SHP77 (cell line): ENCODE results near the gene RNPEPL1.

ENCODE experiments used
- DNase-seq, 2 experiments: peaks; one replicate each; lab custom pipeline; 2025; lab: John Stamatoyannopoulos, UW

The RNPEPL1 gene

DNA sequence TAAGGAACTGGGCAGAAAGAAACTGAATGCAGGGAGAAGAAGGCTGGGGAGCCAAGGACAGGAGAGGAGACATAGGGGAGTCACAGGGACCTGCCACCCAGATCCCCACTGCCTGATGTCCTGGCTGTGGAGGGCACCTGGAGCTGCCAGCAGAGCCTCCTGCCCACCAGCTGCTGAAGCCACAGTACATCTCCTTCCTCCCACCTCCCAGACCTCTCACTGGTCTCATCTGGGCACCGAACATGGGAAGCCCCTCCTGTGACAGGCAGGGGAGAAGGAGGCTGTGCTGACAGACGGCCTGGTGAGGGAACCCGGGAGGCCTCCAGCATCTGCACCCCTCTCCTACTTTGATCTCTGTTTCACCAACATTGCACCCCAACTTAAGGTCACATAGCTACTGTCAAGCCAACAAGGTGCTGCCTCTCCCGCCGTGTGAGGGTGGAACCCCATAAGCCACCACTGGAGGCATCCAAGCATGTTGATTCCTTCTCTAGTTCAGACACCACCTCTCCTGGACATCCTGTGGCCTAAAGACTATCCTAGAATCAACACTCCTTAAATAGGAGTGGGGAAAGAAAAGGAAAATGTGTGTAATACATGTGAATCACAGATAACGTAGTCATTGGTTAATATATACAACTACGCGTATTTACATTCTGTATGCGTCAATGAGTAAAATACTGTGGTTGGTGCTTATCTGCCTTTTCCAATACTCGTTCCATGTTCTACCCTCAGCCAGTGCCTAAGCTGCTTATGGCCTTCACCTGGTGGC, 3.5 kb upstream of the RNPEPL1 start:
- DNase-seq, result no peak

DNA sequence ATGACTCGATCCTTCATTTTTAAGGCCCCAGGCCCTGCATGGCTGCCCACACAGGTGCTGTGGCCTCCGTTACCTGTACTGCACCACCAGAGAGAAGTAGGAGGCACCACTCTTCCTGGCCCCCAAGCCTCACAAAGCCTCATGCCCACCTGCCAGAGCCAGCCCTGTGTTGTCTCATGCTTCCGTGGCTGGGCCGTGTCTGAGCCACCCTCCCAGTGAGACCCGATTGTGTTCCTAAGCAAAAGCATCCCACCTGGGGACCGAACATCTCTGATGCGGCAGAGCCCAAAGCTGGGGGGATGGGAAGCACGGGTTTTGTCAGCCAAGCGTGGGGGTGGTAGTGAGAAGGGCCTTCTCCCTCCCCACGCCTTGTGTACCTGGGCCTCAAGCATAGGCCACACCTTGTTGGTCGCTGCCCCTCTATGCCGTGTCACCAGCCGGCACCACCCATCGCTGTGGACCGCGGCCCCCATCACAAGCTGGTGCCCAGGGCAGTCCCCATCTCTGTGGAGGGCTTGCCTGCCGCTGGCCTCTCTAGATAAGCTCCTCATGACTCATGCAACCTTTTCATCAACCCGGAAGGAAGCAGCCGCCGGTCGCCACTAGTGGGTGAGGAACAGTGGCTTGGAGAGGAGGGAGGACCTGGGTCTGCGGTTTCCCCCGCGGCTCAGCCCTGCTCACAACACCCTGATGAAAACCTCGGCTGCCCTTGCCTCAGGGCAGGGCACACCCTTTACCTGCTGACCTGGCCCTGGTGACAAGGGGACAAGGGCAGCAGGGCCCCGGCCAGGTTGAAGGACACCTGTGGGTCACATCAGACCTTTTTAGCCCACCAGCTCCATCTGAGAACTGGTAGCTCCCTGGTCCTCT, 2.7 kb upstream of the RNPEPL1 start:
- DNase-seq, result peak; percentile 33 to 61

DNA sequence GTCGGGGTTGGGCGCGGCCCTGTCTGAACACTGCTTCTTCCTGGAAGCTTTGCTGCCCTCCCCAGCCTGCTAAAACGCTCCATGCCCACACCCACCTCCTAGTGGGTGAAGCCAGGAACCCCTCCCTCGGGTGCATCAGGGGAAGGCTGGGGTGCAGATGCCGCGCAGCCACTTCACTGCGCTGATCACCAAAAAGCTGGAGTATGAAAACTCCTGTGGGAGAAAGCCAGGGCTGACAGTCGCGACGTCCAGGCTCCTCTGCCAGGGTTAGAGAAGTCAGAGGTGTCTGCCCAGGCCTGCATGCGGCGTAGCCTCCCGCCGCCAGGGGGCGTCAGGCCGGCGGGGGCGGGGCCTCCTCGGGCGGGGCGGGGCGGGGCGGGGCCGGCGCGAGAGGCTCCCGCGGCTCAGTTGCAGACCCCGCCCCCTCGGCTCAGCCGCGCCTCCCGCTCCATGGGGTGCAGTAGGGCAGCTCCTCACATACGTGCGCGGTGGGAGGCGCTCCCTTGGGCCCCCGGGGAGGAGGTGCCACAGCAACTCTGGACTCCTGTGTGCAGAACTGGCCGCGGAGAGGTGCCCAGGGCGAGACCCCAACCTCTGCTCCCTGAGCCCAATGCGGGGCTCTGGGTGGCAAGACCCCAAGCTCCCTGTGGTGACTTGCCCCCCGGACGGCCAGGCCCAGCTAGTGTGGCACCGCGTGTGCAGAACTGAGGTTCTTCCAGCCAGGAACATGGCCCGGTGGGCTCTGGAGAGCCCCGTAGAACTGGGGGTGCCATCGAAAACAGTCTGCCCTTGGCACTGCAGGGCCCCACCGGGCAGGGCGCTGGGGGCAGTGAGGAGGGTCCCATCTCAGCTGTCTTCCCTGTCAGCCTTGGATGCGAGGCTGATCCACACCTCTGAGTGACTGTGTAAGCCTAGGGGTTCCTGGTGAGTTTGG, 1.8 kb upstream of the RNPEPL1 start:
- peak; percentile 74 to 75 for DNase-seq

DNA sequence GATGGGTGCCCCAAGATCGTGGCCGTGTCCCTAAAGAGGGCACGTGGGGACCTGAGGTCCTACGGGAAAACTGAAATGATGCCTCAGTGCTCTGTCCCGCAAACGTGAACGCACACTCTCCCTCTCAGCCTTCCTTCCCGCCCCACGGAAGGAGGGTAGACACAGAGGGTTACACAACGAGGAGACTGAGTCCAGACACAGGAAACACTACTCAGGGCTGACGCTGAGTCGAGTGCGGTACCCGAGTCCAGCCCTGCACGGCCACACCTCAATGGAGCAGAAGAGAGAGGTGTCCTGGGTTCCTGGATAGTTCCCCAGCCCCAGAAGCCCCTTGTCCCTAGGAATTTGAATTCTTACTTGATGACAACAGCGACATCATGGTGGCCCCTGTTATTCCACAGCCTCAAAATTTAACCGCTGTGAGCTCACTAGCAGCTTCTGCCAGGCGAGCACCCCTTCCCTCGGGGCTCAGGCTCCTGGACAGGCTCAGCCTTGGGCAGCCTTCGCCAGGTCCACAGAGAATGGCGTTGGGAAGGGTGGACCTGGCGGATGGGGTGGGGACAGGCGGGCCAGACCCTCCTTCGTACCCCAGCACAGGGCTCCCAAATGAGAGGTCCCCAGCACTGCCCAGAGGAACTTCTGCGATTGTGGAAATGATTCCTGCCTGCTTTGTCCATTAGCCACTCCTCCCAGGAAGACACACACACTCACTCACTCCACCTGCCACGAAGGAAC, 980 bp upstream of the RNPEPL1 start:
- DNase-seq, result no peak

DNA sequence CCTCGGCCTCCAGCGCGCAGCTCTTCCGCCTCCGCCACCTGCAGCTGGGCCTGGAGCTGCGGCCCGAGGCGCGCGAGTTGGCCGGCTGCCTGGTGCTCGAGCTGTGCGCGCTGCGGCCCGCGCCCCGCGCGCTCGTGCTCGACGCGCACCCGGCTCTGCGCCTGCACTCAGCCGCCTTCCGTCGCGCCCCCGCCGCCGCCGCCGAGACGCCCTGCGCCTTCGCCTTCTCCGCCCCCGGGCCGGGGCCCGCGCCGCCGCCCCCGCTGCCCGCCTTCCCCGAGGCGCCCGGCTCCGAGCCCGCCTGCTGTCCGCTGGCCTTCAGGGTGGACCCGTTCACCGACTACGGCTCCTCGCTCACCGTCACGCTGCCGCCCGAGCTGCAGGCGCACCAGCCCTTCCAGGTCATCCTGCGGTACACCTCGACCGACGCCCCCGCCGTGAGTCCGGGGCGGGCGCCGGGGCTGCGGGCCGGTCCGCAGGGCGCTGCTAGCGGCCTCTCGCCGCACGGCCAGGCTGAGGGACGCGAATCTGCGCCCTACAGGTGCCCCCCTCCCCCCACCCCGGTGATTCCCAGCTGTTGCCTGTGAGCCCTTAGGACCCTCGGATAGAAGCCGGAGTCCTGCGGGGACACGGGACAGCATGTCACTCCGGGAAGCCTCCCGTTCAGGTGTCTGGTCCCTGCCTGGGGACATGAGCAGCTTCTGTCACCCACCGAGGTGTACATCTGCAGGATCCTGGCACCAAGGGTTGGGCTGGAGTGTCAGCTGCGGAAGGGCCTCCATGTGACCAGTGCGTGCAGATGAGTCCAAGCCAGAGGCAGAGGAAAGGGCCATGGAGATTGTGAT, 616 bp downstream of the RNPEPL1 start:
- DNase-seq, result peak; percentile 60 to 64

DNA sequence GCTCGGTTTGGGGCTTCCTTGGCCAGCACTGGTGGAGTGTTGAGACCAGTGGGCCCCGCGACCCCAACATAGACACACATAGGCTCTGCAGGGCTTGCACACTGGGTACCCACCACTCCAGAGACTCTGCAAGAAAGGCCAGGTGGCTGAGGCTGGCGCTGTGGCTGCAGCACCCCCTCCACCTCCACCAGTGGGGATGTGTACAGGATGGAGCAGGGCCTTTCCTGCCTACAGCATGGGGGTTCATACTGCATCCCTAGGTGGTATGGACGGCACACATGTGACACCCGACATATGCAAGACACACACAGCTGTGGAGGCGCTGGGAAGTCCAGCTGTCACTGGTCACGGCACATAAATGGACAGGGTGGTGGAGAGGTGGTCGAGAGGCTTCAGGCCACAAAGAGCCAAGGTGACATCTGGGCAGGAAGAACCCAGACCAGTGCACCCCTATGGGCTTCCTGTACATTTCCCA, 1.3 kb downstream of the RNPEPL1 start:
- no peak for DNase-seq

DNA sequence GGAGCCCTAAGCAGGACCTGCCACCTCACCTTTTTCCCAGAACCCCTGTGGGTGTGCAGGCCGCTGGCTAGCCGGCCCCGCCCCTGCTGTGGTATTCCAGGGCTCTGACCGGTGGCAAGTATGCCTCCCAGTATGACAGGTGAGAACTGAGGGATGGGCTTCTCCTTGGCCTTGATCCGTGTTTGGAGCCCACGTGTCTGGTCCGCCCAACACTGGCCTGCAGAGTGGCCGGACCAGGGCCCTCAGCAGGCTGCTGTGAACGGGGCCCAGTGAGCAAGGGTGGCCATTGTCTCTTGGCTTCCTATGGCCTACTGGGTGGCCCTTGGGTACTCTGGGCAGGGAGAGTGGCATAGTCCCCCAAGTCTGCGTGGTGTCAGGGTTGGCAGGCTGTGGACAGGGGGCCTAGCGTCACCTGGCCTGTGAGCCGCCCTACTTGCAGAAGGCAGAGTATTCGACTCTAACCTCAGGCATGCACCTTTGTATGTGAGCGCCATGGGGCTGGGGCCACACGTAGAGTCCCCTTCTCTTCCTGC, 1.8 kb downstream of the RNPEPL1 start:
- no peak for DNase-seq

DNA sequence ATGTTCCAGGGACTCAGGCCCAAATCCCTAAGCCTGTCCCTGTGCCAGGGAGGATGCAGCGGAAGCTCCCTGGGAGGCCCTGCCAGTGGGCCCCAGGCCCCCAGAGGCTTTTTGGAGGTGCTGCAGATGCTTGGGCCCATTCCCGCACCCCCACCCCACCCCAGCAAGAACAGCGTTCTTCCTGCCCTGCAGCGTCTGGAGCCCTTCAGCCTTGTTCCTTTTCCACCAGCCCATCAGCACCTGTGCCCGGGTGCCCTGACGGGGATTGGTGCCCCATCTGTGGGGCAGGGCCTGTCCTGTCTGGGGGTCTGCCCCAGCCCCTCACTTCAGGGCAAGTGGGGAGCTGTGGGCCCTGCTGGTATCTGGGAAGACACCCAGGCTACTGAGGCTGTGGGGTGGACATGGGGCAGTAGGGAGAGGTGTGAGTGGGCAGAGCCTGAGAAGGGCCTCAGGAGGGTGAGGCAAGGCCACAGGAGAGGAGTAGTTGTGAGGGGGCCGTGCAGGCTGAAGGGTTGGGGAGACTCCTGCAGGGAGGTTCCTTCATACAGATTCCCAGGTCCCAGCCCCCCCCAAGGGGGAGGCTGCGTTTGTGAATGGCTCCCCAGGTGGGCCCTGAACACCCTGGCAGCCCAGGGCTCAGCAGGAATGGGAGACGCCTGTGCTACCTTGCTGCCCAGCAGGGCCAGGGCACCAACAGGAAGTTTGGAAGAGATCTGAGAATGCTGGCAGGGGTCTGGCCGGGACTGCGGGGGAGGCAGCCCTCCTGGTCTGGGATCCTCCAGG, 2.4 kb downstream of the RNPEPL1 start:
- DNase-seq, result no peak

DNA sequence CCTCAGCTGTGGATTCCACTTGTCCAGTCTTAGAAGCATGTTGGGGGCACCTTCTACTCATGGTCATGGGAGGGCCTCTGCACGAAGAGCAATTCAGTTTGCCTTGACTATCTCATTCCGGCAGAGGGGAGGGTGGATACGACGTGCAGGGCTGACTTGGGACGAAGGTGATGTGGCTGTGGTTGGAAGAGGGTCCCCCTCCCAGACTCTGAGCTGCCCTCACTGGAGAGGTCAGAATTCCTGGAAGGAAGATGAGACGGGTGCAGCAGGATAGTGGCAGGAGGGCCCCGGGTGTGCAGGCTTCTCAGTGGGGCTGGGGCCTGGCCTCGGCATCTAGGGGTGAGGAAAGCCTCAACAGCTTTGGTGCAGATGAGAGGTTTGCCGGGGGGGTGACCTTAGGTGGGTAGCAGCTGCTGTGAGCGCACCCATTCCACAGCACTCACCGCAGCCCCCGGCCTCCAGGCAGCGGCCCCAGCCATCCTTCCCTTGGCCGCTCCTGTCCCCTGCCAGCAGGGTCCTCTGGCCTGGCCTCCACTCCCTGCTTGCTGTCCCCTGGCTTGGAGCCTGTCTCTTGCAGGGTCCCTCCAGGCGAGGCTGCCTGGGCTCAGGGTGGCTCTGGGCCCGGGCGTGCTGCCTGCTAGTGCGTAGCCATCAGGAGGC, 3.2 kb downstream of the RNPEPL1 start:
- no peak for DNase-seq

DNA sequence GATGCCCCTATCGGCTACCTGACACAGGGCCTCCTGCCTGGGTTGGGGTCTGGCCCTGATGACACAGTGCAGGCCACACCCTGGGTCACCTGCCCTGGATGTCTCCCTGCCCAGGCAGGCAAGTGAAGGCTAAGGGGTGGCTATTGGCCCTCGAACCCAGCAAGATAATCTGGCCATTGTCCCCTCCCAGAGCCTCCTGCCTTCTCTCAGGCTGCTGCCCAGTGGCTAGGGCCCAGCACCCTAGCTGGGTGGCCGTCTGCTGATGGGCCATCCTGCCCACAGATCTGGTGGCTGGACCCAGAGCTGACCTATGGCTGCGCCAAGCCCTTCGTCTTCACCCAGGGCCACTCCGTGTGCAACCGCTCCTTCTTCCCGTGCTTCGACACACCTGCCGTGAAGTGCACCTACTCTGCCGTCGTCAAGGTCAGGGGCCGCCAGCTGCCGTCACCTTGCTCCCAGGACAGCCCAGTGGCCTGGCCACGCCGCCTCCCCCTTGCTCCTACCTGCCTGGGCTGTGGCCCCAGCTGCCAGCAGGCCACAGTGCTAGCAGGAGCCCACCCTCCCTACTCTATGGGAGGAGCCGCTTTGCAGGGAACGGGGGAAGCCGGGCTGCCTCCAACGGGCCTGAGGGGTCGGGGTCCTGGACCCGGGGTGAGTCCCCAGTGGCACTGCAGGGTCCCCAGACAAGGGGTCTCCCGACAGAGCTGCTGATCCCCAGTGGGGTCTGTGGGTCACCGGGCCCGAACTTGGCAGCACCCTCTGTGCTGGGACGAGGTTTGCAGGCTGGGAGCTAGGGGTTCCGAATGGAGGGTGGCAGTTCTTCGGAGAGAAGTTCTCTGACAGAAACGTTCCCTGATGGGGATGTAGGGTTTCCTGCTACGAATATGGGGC, 4.1 kb downstream of the RNPEPL1 start:
- no peak for DNase-seq

DNA sequence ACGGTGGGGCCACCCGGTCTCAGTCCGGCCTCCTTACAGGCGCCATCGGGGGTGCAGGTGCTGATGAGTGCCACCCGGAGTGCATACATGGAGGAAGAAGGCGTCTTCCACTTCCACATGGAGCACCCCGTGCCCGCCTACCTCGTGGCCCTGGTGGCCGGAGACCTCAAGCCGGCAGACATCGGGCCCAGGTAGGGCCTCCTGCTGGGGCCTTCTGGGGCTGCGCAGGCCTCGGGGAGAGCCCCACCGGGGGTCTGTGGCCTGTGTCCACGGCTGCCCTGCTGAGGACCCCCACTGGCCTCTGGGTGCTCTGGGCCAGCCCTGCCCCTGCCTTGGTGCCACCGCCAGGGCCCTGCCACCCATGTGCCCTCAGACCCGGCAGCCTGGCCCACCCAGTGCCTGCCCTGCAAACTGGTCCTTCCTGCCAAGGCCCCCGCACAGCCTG, 4.8 kb downstream of the RNPEPL1 start:
- DNase-seq, result no peak

DNA sequence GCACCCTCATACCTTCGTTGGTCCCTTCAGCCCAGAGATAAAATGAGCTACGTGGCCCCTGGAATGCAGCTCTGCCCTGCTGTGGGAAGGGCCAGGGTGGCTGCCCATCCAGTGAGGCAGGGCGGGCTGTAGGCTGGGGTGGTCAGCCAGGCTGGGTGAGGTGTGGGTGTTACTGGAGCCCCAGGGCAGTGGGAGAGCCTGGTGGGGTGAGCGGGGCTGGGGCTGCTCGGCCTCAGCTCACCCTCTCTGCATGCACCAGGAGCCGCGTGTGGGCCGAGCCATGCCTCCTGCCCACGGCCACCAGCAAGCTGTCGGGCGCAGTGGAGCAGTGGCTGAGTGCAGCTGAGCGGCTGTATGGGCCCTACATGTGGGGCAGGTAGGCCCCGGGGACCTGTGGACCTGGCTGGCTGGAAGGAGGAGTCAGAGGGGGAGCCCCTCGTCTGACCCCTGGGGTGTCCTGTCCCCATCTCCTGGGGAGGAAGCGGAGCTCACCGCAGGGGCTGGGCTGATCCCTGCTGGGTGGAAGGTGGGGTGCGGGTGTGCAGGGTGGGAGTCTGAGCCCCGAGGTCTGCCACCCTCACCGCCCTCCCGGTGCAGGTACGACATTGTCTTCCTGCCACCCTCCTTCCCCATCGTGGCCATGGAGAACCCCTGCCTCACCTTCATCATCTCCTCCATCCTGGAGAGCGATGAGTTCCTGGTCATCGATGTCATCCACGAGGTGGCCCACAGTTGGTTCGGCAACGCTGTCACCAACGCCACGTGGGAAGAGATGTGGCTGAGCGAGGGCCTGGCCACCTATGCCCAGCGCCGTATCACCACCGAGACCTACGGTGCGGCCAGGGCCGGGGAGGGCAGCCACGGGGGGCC, 5.5 kb downstream of the RNPEPL1 start:
- DNase-seq, result no peak

DNA sequence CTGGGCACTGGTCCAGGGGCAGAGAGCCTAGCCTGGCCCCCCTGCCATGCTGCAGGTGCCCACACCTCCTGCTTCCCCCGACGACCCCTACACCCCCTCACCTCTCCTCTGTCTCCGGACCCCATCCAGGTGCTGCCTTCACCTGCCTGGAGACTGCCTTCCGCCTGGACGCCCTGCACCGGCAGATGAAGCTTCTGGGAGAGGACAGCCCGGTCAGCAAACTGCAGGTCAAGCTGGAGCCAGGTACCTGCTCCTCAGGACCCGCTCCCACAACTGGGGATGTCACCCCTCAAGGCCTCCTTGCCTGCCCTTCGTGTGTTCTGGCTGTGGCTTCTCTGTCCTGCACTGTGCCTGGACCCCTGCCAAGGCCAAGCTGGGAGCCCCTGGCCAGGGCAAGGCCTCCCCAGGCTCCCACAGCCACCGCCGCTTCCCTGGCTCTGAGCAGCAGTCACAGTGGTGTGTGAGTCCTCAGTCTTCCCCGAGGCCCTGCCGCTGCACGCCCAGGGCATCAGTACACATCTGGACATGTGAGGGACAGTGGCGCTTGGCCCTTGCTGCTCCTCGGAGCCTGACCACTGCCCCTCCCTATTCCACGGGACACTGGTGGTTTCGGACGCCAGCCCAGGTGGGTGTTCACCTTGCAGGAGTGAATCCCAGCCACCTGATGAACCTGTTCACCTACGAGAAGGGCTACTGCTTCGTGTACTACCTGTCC, 6.3 kb downstream of the RNPEPL1 start:
- no peak for DNase-seq

DNA sequence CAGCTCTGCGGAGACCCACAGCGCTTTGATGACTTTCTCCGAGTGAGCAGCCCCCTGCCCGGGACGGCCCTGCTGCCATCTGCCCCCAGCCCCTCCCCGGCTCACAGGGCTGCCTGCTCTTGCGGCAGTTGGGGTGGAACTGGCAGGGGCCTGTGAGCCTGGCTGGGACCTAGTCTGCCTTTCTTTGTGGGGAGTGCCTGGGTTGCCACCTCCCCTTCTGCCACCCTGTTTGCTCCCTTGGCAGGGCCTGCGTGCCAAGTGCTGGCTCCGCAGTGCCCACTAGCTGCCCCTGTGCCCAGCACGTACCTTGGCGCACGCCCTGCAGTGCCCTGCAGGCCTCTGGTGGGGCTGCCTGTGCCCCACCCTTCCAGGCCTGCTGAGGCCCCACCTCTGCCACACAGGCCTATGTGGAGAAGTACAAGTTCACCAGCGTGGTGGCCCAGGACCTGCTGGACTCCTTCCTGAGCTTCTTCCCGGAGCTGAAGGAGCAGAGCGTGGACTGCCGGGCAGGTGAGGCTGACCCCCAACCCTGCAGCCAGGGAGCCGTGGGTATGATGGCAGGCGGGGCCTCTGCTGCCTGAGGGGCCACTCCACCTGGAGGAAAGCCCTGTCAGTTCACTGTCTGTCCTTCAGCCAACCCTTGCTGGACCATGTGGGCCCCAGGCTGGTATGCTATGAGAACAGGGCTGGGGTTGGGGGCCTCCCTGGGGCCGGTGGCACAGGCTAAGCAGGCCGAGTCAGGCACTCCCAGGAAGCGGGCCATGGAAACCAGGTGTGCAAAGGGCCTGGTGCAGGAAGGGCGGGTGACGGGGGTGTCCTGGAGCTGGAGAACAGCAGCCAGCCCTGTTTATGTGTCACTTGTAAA, 7.0 kb downstream of the RNPEPL1 start:
- DNase-seq, result no peak

DNA sequence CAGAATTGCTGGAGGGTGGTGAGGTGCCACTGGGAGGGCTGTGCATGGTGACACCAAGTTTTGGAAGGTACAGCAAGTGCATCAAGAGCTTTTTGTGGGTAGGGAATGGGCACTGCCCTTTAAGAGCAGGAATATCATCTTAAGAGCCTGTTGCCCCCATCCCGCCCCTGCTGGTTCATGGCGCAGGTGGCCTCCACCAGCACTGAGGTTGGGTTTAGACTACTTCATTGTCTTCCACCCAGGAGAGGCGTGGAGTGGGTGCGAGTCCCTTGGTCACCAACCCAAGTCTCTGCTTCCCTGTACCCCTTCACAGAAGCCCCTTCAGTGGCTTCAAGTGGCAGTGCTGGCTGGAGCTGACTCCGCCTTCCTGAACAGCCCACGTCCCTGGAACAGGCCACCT, 7.8 kb downstream of the RNPEPL1 start:
- DNase-seq, result no peak
